ENCODE measurements around the gene CAPN5.
"Not testable (repeated sequence)": the region's sequence is repeated elsewhere in the genome, so short reads cannot be mapped to it uniquely, and the experiment has no call there.

The CAPN5 gene

DNA sequence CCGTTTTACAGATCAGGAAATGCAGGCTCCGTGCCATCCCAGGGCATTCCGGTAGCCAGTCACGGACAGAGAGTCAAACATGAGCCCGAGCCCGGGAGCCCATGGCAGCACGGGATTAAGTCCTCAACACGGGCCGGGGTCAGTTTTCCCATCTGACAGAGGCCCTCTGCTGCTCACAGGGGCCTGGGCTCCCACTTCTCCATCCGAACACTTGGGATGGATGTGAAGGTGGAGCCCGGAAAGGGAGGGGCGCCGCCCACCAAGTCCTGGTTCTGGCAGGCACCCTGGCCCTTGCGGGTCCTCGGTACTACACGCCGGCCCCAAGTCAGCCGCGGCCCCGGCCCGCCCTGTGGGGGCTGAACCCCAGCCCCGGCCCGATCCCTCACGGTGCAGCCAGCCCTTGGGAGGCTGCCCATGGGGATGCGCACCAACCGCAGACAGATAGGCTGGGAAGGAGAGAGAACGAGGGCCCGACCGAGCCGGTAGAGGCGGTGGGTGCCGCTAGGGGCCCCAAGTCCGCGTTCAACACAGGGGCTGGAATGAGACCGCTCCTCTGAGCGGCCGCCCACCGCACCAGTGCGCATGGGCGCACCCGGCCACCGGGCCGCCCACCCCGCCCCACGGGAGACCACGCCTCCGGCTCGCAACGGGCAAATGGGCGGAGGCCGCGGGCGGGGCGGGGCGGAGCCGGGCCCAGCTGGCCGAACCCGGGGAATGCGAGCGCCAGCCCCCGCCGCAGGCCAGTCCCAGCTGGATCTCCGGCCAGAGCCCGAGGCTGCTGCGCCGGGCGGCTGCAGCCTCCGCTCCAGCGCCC, at the start of gene CAPN5:
TSS of gene CAPN5 (plus strand) at position 743 of the 814 bp plus-strand sequence. CDS start 17,916 bp downstream, outside the sequence.
- peak; percentile 56 to 77 for DNase-seq (ENCODE audit: low read depth in 2 of 2, low spot score in 1 of 2)

DNA sequence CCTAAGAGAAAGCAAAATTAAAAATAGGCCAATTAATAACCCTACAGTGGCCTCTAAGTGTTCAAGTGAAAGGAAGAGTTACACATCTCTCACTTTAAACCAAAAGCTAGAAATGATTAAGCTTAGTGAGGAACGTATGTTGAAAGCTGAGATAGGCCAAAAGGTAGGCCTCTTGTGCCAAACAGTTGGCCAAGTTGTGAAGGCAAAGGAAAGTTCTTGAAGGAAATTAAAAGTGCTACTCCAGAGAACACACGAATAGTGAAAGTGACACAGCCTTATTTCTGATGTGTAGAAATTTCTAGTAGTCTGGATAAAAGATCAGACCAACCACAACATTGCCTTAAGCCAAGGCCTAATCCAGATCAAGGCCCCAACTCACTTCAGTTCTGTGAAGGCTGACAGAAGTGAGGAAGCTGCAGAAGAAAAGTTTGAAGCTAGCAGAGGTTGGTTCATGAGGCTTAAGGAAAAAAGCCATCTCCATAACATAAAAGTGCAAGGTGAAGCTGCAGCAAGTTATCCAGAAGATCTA, 48.3 kb upstream of the CAPN5 start:
- DNase-seq (ENCODE audit: low read depth in 2 of 2, low spot score in 1 of 2), result not testable (repeated sequence)

DNA sequence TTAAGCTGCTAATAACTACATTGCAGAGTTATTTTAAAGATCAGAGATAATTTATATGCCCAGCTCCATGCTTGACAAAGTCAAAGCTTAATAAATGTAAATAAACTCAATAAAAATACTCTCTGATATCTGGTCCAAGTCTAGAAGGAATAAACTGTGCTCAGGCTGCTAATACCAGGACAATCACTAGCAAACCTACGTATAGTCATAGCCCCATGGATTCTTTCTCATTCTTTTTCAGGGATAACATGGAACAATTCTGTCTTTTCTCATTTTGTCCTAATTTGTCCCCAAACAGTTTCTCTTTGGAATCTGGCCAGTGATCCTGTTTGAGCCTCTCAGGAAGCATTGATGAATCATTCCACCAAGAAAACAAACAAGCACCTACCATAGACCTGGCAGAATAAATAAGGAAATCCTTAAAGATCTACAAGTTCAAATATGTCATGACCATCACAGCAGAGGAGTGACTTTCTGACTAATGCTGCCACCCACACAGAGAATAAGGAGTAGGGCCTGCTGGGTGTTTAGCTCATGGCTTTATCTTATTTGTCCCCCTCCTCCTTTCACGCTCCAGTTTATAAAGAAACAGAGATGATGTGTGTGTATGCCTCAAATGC, 46.7 kb upstream of the CAPN5 start:
- no peak for DNase-seq (ENCODE audit: low read depth in 2 of 2, low spot score in 1 of 2)

DNA sequence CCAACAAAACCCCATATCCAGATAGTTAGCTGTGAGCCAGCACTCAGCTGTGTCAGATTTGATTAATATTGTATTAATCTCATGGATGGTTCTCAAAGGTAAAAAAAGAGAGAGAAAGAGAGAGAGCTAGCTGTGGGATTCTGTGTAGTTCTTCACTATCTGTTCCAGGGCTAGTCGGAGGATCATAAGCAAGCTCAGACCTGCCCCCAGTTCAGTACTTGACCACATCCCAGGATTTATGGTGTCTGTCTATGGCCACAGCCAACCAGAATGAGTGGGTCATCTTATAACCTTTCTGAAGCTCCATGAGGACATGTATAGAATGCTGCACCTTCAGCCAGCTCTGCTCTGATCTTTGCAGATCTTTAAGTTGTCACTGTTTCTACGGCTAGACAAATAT, 46.0 kb upstream of the CAPN5 start:
- DNase-seq (ENCODE audit: low read depth in 2 of 2, low spot score in 1 of 2), result no peak

DNA sequence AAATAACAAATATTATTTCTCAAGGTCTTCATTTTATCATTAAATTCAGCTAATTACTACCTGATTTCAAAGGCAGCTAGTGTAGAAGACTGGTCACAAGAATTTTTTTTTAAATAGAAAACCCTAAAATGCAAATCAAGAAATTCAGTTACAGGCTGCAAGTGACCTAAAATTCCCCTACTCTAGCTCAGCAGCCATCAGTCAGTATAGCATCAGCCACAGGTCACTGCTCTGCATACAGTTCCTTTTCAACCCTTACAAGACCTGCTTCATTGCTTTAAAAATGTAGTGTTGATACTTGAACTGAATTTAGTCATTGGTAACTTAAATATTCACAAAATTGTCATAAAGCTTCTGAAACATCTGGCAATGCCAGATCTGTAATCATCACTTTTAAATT, 42.0 kb upstream of the CAPN5 start:
- DNase-seq (ENCODE audit: low read depth in 2 of 2, low spot score in 1 of 2), result no peak

DNA sequence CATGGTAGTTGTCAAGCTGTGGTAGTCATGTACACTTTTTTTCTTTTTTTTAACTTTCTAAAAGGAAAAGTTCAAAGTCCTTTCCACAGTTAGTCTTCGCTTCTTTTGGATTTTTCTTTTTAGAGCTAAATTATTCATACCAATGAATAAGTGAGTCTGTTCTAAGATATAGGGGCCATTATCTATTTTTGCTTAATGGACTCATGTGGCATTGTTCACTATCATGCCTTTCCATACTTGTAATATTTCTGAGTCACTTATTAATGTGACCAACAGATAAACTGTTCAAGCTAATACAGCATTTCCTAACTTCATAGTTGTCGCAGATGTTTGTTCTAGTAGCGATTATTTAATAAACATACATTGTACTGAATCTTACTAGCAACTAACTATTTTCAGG, 40.5 kb upstream of the CAPN5 start:
- no peak for DNase-seq (ENCODE audit: low read depth in 2 of 2, low spot score in 1 of 2)

DNA sequence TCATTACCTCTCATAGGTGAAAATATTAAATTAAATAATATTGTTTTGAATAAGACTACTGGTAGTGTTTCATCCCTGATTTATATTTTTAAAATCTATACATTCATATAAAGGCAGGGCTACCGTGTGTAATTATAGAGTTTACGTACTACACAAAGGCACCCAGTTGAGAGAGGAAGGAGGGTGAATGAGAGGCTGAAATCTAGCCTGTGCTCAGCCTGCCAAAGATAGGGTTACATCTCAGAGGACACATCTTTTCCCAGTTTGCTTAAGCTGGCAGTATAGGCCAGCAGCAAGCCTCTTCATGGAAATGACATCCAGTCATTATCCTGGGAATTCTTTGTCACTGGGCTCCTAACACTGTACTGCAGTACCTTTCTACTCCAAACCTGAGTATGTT, 40.0 kb upstream of the CAPN5 start:
- DNase-seq (ENCODE audit: low read depth in 2 of 2, low spot score in 1 of 2), result no peak

DNA sequence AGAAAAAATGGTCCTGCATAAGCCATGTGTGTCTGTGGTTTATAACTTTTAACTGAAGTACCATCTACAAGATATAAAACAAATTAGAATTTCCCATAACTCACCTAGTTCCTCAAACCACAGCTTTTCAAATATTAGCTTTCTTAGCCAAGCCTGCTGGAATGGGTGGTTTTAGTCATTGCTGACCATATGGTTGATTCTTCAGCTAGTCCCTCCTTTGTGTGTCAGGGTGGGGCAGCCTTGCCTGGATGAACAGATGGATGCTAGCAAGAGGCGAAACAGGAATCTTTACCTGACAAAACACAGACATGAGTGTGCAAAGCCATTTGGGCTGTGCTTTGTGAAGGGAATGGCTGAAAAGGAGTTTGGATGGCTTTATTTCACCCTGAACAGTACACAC, 39.5 kb upstream of the CAPN5 start:
- no peak for DNase-seq (ENCODE audit: low read depth in 2 of 2, low spot score in 1 of 2)

DNA sequence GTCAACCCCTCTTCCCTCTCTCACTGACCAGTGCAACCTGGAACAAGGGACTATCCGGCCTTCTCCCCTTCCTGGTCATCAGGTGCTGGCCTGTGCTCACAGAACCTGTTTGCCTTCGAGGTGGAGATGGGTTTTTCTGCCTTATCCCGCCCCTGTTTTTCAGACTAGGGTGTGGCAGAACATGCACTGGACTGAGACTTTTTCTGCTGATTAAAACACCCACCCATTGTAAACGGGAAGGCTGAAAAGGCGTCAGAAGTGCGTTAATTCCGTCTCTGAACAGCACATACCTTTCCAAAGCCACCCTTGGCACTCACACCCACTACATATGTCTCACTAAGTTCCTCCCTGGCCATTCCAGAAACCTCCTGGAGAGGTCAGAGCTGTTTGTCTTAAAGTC, 36.9 kb upstream of the CAPN5 start:
- DNase-seq (ENCODE audit: low read depth in 2 of 2, low spot score in 1 of 2), result no peak

DNA sequence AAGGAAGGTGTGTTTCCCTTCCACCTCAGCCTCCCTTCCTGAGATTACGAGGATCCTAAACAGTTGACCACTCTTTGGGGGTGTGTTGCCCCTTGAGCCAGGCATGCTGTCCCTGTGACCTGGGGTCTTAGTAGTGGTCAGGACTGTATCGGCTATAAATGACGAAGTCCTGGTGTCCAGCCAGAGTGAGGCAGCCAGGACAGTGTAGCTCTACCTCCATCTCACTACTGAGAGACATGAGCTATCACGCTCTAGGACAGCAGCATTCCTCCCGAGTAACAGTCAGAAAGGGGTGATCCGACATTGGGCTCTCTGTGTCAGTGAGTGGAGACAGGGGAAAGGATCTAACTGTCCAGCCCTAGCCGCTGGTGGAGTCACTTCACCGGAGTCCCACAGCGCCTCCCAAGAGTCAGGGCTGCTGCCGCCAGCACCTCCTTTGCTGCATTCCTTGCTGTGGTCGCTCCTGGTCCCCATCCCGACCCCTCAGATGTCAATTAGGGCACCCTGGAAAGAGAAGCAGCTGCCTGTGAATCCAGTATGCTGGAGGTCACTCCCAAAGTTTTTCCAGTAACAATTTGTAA, 35.8 kb upstream of the CAPN5 start:
- no peak for DNase-seq (ENCODE audit: low read depth in 2 of 2, low spot score in 1 of 2)

DNA sequence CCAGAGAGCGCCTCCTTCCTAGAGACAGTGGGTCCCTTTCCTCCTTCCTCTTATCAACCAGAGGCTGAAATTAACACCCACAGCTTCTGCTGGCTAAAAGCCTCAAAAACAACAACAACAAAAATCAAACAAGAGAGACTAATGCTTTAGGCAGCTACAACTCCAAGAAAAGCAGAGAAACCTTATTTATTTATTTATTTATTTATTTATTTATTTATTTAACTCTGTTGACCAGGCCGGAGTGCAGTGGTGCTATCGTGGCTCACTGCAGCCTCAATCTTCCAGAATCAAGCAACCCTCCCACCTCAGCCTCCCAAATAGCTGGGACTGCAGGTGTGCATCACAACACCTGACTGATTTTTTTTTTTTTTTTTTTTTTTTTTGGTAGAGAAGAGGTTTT, 35.2 kb upstream of the CAPN5 start:
- no peak for DNase-seq (ENCODE audit: low read depth in 2 of 2, low spot score in 1 of 2)

DNA sequence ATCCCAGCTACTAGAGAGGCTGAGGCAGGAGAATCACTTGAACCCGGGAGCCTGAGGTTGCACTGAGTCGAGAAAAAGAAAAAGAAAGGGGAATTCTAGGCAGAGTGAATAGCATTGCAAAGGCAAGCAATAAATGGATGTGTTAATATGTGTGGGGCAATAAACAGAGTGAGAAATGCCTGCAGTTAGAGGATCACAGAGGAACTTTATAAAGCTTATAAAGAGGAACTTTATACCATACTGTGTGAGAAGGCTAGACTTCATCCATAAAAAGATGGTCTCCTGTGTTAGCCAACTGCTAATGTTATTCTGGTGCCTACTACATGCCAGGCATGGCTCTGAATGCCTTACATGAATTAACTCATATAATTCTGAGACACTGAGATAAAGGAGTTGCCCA, 31.7 kb upstream of the CAPN5 start:
- no peak for DNase-seq (ENCODE audit: low read depth in 2 of 2, low spot score in 1 of 2)

DNA sequence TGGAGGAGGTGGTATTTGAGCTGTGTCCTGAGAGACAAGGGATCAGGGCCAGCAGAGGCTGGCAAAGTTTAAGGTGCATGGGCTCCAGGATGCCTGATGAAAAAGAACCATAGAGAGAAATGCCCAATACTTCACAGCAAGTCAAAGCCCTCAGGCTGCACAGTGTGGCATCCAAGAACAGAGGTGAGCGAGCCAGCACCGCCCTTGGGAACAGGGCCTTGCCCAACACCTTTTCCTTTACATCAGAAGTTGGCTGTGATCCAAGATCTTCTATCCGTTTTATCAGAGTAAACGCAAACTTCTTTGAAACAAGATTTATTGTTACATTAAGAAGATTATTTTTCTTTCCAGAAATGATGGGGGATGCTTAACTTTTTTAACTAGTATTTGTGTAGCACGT, 31.2 kb upstream of the CAPN5 start:
- DNase-seq (ENCODE audit: low read depth in 2 of 2, low spot score in 1 of 2), result no peak

DNA sequence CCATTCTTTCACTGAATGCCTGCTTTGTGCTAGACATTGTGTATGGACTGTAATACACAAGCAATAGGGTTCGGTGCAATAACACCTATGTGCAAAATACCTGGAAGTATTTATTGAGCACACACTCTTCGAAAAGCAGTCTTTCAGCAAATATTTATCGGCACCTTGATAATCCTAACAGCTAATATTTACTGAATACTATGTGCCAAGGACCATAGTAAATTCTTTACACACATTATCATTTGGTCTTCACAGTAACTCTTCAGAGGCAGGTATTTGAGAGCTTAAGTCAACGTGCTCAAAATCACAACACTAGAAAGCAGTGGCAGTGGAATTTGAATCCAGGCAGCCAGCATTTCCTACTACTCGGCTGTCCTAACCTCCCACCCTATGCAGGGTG, 30.4 kb upstream of the CAPN5 start:
- DNase-seq (ENCODE audit: low read depth in 2 of 2, low spot score in 1 of 2), result no peak

DNA sequence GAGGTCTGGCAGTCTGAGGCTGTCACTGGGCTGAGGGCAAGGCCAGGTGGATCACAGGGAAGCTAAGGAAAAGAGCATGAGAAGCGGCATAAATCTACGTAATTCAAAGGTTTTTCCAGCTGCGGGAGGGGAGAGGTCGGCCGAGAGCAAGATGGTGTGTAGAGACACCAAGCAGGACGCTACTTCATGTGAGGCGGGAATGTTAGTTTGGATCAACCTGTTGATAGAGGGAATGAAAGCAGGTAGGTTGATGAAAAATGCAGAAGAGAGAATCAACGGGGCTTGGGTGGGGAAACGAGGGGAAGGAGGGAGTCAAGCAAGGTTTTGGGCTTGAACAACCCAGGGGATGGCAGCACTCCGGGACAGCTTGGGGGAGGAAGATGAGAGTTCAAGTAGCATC, 29.7 kb upstream of the CAPN5 start:
- DNase-seq (ENCODE audit: low read depth in 2 of 2, low spot score in 1 of 2), result no peak

DNA sequence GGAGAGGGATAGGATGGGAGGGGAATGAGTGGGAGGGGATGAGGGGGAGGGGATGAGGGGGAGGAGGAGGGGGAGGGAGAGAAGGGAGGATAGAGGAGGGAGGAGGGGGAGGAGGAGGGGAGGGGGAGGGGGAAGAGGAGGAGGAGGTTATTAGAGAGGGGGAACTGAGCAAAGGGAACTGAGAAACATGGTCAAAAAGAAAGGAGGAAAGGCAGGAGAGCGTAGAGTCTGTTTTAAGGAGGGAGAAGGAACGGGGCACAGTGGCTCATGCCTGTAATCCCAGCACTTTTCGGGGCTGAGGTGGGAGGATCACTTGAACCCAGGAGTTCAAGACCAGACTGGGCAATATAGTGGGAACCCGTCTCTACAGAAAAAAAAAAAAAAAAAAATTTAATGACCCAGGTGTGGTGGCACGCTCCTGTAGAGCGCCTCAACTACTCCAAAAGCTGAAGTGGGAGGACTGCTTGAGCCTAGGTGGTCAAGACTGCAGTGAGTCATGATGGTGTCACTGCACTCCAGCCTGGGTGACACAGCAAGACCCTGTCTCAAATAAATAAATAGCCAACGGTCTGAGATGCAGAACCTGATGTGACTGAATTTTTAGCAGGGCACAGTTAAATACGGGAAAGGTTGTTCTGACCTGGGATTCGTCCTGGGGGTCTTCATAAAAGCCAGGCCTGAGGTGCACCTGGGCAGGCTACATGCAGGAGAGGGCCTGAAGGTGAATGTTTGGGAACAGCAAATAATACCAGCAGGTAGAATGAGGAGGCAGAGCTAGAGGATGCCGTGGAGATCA, 28.5 kb upstream of the CAPN5 start:
- no peak for DNase-seq (ENCODE audit: low read depth in 2 of 2, low spot score in 1 of 2)

DNA sequence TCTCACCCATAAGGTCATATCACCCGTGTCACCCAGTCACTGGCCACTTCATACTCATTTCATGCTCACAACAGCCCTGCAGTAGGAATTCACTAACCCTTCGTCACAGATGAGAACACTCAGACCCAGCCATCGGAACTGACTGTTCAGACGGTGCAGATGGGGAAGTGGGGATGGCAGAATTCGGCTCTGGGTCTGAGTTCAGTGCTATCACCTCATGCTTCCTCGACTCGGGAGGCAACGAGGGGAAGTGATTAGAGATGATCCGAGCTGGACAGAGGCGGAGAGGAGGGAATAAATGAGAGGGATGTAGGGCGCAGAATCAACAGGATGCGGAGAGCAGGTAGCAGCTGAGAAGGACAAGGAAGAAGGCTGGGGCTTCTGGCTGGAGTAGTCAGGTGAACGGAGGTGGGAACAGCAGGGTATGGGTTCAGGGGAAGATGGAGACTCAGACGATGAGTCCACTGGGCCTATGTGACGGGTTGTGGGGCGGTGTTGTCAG, 27.9 kb upstream of the CAPN5 start:
- no peak for DNase-seq (ENCODE audit: low read depth in 2 of 2, low spot score in 1 of 2)

DNA sequence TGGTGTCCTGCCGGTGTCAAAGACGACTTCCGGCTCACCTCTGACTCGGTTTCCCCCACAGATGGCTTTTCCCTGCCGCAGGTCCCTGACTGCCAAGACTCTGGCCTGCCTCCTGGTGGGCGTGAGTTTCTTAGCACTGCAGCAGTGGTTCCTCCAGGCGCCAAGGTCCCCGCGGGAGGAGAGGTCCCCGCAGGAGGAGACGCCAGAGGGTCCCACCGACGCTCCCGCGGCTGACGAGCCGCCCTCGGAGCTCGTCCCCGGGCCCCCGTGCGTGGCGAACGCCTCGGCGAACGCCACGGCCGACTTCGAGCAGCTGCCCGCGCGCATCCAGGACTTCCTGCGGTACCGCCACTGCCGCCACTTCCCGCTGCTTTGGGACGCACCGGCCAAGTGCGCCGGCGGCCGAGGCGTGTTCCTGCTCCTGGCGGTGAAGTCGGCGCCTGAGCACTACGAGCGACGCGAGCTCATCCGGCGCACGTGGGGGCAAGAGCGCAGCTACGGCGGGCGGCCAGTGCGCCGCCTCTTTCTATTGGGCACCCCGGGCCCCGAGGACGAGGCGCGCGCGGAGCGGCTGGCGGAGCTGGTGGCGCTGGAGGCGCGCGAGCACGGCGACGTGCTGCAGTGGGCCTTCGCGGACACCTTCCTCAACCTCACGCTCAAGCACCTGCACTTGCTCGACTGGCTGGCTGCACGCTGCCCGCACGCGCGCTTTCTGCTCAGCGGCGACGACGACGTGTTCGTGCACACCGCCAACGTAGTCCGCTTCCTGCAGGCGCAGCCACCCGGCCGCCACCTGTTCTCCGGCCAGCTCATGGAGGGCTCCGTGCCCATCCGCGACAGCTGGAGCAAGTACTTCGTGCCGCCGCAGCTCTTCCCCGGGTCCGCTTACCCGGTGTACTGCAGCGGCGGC, 27.0 kb upstream of the CAPN5 start:
- no peak for DNase-seq (ENCODE audit: low read depth in 2 of 2, low spot score in 1 of 2)

DNA sequence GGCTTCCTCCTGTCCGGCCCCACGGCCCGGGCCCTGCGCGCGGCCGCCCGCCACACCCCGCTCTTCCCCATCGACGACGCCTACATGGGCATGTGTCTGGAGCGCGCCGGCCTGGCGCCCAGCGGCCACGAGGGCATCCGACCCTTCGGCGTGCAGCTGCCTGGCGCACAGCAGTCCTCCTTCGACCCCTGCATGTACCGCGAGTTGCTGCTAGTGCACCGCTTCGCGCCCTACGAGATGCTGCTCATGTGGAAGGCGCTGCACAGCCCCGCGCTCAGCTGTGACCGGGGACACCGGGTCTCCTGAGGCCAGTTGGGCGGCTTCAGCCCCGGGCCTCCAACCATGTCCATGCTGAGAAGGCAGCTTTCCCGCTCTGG, 26.4 kb upstream of the CAPN5 start:
- DNase-seq (ENCODE audit: low read depth in 2 of 2, low spot score in 1 of 2), result no peak

DNA sequence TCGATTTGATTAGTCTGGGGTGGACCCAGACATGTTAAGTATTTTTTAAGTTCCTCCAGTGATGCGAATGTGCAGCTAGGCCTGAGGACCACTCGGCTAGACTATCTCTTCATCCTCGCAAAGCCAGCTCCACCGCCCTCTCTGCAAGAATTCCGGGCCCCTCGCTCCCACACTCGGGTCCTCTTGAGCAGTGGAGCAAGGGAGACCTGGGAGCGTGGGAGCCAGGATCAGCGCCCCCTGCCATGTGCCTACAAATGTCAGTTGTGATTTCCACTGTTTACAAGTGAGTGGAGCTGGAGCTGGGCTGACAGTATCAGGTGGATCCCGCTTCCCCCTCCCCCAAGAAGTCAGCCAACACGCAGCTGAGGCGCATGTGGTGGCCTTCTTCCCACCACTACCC, 25.9 kb upstream of the CAPN5 start:
- DNase-seq (ENCODE audit: low read depth in 2 of 2, low spot score in 1 of 2), result no peak
